HG03558 (cell line): Measurements from ENCODE around the gene CFAP52.
"Not testable (repeated sequence)": the region's sequence is repeated elsewhere in the genome, so short reads cannot be mapped to it uniquely, and the experiment has no call there.

ENCODE experiments used
- ATAC-seq: cut with Tn5 transposase; IDR thresholded peaks from one replicate; pipeline ENCODE4 v1.9.1; 2021; ENCODE audit warnings: moderate number of reproducible peaks; ENCODE audit not compliant: unreplicated experiment; ENCODE audit errors: extremely low read depth

CFAP52 gene

DNA sequence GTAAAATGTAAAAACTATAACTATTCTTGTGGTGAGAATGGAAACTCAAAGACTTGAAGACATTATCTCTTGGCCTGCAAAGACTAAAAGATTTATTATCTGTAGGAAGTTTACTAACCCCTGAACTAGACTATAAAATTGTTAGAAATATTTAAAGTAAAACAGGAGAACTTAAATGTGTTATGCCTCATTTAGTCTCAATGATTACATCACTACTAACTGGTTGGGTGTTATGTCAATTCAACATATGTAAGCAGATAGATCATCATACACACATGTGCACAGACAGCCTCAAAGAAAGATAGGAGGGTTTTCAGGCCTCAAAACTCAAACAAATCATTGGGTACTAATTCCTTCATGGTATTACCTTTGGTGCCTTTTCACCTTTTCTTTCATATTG, 8.4 kb upstream of the CFAP52 start:
- ATAC-seq = no peak

GRCh38 chr17:9568957-9569588, 7.4 kb upstream of the CFAP52 start:
- no peak for ATAC-seq

GRCh38 chr17:9571201-9571600, 5.2 kb upstream of the CFAP52 start:
- ATAC-seq = no peak

GRCh38 chr17:9575381-9576101, 901 bp upstream of the CFAP52 start, which contains the start of gene STX8:
Gene STX8 (minus strand): TSS chr17:9575820. CDS start chr17:9575808, 12 bp downstream.
- no peak for ATAC-seq

DNA sequence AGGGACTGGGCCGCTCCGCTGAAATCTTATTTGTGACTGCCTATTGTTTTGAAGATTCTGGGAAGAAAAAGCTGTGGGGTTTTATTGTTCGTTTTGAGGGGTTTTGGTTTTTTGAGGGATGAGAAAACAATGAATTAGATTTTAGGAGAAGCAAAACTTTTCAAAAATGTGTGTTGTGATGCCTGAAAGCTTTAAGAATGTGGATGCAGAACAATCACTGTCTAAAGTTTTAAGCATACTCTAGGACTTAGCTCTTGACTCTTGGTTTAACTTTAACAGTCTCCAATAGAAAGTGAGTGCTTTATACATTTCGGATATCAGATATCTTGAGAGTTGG, 899 bp downstream of the CFAP52 start:
- no peak for ATAC-seq

- no peak for ATAC-seq
Observed at GRCh38 chr17:9587969-9588656, 11.7 kb downstream of the CFAP52 start.

GRCh38 chr17:9594065-9594464, 17.6 kb downstream of the CFAP52 start:
- no peak for ATAC-seq

- ATAC-seq = not testable (repeated sequence)
Observed at GRCh38 chr17:9597638-9598037, 21.2 kb downstream of the CFAP52 start.

DNA sequence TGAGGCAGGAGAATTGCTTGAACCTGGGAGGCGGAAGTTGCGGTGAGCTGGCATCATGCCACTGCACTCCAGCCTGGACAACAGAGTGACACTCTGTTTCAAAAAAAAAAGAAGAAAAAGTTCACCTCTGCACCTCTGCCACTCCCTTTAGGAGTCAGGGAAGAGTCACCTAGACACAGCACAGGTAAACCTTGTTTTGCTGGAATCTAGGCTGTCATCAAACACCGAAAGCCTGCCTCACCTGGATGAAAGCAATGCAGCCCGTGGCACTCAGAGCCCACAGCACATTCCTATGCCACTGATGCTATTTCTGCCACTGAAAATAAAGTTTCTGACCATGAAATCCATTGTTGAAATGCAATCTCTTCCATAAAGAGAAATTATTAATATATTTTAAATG, 22.2 kb downstream of the CFAP52 start:
- no peak for ATAC-seq

DNA sequence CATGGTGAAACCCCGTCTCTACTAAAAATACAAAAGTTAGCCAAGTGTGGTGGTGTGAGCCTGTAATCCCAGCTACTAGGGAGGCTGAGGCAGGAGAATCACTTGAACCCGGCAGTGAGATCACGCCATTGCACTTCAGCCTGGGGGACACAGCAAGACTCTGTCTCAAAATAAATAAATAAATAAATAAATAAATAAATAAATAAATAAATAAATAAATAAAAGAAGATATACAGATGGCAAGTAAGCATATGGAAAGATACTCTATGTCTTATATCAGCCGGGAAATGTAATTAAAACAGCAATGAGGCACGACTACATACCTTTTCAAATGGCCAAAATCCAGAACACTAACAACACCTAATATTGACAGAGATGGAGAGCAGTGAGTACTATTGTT, 28.1 kb downstream of the CFAP52 start:
- ATAC-seq = not testable (repeated sequence)

DNA sequence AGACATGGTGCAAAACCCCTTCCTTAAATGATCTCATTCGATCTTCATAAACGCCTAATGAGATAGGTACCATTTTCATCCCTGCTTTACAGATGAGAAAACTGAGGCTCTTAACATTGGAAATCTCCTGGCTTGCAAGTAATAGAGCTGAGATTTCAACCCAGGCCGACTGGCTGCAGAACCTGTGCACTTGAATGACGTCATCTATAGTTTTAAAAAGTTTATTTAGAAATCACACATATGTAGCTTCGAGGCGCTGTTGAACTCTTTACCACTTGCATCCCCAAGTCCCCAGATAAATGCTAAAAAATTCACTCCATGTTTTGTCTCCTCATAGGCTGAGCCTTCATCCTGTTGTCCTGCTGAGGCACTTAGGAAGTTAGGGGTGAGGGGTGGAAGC, 30.0 kb downstream of the CFAP52 start:
- ATAC-seq = no peak

- ATAC-seq = not testable (repeated sequence)
Observed at GRCh38 chr17:9607058-9607457, 30.6 kb downstream of the CFAP52 start.

DNA sequence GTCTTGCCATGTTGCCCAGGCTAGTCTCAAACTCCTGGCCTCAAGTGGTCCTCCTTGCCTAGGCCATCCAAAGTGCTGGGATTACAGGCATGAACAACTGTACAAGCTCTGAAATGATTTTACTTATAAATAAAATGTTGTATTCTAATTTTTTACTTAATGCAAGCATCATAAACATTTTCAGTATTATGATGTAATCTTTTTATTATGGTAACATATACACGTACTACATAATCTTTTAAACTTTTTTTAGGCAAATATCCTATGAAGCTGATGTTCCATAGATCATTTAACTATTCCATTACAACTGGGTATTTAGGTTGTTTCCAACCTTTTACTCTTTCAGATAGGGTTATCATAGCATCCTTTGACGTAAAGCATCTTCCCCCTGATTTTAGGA, 35.1 kb downstream of the CFAP52 start:
- no peak for ATAC-seq

DNA sequence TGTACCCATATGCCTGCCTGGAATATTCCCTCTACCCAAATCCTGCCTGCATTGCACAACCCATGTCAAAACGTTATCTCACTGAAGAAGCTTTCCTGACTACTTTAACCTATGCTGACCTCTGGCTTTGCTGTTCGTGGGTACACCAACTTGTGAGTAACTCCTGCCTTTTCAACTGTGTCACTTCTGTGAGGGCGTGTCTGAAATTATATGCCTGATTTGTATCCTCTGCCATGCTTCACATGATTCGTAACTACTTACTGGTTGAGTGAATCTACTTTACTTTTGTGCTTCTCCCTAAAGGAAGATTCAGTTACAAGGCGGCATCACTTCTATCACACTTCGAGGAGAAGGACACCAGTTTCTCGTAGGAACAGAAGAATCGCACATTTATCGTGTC, 35.6 kb downstream of the CFAP52 start:
- no peak for ATAC-seq

DNA sequence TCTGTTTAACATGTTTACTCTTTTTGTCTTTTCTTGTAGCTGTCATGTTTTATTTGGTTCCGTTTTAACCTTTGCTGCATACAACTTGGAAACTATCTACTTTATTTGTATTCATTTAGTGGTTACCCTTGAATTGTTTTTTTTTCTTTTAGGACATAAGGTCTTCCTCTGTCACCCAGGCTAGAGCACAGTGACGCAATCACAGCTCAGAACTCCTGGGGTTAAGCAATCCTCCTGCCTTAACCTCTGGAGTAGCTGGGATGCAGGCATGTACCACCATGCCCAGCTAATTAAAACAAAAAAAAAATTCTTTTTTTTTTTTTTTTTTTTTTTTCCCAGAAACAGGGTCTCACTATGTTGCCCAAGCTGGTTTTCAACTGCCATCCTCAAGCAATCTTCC, 39.0 kb downstream of the CFAP52 start:
- ATAC-seq = no peak

GRCh38 chr17:9622961-9623360, 46.5 kb downstream of the CFAP52 start:
- ATAC-seq = no peak

DNA sequence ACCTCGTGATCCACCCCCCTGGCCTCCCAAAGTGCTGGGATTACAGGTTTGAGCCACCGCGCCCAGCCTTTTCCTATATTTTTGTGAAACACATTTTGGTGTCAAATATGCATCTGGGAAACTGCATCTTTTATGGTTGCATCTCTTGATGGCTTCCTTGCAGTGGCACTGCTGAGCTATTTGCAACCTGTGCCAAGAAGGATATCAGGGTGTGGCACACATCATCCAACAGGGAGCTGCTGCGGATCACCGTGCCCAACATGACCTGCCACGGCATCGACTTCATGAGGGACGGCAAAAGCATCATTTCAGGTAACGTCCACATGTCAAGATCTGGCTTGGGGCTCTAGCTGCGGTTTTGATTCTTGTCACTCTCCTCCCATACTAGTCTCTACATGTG, 52.1 kb downstream of the CFAP52 start:
- ATAC-seq = no peak

DNA sequence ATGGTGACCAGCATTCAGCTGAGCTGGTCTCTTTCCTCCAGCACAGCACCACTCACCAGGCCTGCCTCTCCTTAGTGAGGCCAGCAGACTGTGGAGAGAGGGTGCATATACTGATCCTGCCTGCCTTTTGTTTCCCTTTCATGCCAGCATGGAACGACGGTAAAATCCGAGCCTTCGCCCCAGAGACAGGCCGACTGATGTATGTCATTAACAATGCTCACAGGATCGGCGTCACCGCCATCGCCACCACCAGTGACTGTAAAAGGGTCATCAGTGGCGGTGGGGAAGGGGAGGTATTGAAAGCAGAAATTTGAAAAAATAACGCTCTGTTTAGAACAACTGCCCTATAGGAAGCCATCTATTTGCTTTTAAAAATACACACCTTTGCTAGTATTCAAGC, 56.3 kb downstream of the CFAP52 start:
- no peak for ATAC-seq

GRCh38 chr17:9635340-9635739, 58.9 kb downstream of the CFAP52 start:
- ATAC-seq = no peak

GRCh38 chr17:9636501-9636900, 60.1 kb downstream of the CFAP52 start:
- ATAC-seq = no peak

DNA sequence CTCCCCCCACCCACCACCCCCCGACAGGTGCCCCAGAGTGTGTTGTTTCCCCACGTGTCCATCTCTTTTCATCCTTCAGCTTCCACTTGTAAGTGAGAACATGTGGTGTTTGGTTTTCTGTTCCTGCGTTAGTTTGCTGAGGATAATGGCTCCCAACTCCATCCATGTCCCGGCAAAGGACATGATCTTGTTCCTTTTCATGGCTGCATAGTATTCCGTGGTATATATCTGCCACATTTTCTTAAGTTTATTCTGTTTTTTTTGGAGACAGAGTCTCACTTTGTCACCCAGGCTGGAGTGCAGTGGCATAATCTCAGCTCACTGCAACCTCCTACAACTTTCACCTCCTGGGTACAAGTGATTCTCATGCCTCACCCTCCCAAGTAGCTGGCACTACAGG, 63.9 kb downstream of the CFAP52 start:
- ATAC-seq = not testable (repeated sequence)

DNA sequence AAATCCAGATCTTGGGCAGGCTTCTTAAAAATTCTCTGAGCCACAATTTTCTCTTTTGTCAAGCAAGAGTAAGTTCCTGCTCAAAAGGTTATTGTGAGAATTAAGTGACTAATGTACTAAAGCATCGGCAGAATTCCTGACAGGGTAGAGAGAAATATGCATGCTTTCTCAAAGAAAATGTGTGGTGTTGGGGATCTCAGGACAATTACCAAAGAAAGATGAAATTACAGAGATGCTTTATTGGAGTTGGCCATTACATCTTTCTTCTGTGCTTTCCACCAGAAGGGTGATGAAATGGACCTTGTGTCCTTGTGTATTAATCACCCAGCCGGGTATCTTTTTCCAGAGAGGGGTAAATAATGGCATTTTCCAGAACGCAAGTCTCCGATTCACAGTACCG, 67.2 kb downstream of the CFAP52 start:
- ATAC-seq = no peak
